Body of pancreas (tissue), 4 donors: ENCODE data around the gene ZNF30. TPM values are rescaled to one million over a fixed set of nuclear protein-coding genes. Genes with fewer than 3 reads are reported as not detected.
"Not testable (repeated sequence)": the region's sequence is repeated elsewhere in the genome, so short reads cannot be mapped to it uniquely, and the experiment has no call there.

Experiments
- ATAC-seq: fragments of 150-250 bp; one replicate; pipeline ENCODE4 v1.9.1; 2016
- DNase-seq, 4 donors: peaks; one replicate each; pipeline ENCODE4 v3.0.0-alpha.2; 2019
- H3K27ac ChIP-seq, 4 donors: fragments of 200-600 bp; sonication (generic); 1 replicate in 3 of 4; 2 replicates in 1 of 4; pipeline versions ENCODE4 v1.5.1 to v1.6.1; 2016 to 2019; ENCODE audit warnings: mild to moderate bottlenecking in 1 of 4, mixed read lengths in 1 of 4, moderate library complexity in 1 of 4
- H3K27me3 ChIP-seq, 2 donors: fragments of 200-600 bp; sonication (generic); one replicate each; pipeline ENCODE4 v1.6.0; 2016; ENCODE audit warnings: mild to moderate bottlenecking in 1 of 2
- H3K36me3 ChIP-seq, 2 donors: fragments of 200-600 bp; sonication (generic); replicated peaks in 1 of 2; 2 replicates each; pipeline ENCODE4 v1.5.1; 2016; ENCODE audit warnings: low read depth in 2 of 2; ENCODE audit not compliant: insufficient read depth in 1 of 2
- H3K4me1 ChIP-seq: fragments of 200-600 bp; sonication (generic); one replicate; pipeline ENCODE4 v1.6.0; 2016
- H3K4me3 ChIP-seq, 2 donors: fragments of 200-600 bp; sonication (generic); 1 replicate in 1 of 2; 2 replicates in 1 of 2; pipeline ENCODE4 v1.5.1; 2016 to 2019
- H3K9me3 ChIP-seq, 3 donors: fragments of 200-600 bp; sonication (generic); 1 replicate in 2 of 3; 2 replicates in 1 of 3; pipeline ENCODE4 v1.5.1; 2016
- CTCF ChIP-seq, 7 experiments: fragments of 450-650 bp in 4 of 7; fragments of 200-600 bp in 3 of 7; sonication (generic) in 3 of 7; IDR thresholded peaks; one replicate each; pipeline ENCODE4 v1.5.1; 2016 to 2019; ENCODE audit warnings: antibody characterized with exemption in 7 of 7
- POLR2A ChIP-seq, 3 donors: fragments of 450-650 bp; IDR thresholded peaks; one replicate each; pipeline ENCODE4 v1.6.1; 2016; ENCODE audit warnings: antibody characterized with exemption in 3 of 3, mild to moderate bottlenecking in 2 of 3
- WGBS, 2 donors: methylation state at CpG; one replicate each; pipeline ENCODE4 v1.1.5; 2017; 5-methylcytosine and 5-hydroxymethylcytosine counted together
- intact Hi-C: fragments of 100-400 bp; cut with DNase I; formaldehyde crosslinking; loops from one replicate; pipeline ENCODE4 v1.15.1; 2023
- total RNA-seq, 2 donors: library from RNA; depleted of rRNA; stranded (reverse); fragments of >200 nt; gene quantifications; one replicate each; pipeline ENCODE4 v1.1.0, GENCODE V29; 2016

The ZNF30 gene
- total RNA-seq, 2 donors from 2014 or later: 0.66 to 2.6 TPM

- H3K4me1 ChIP-seq: peaks cover 24% of the 10 kb centered on the region
- H3K9me3 ChIP-seq: peaks cover 0 to 28% (median 0%) of the 10 kb centered on the region in 3 donors
- WGBS, 2 donors: 27 to 36% methylated on average over 14 of the region's 14 CpGs
- DNase-seq: no peak
- ATAC-seq: peak; percentile 12
- intact Hi-C loops: loop anchor here (5.0 kb wide), 1 partner anchor 64 kb away; no protein-coding TSS in a partner anchor
- H3K27ac ChIP-seq: peak overlapping the region in 3 of 4 donors; percentile 51 to 57 (median 52)
- TF ChIP-seq POLR2A (IDR thresholded peaks at IDR 0.05): peak in 1 of 3 donors; percentile 1
- no peak for TF ChIP-seq CTCF (IDR thresholded peaks at IDR 0.05)
- H3K27me3 ChIP-seq: no peaks in the 10 kb centered on the region
- H3K36me3 ChIP-seq: peaks cover 20 to 21% of the 10 kb centered on the region in 2 donors
- peak overlapping the region; percentile 88 to 91 for H3K4me3 ChIP-seq
Measured at GRCh38 chr19:34962687-34963572, 36.2 kb downstream of the ZNF30 start.

GRCh38 chr19:34963573-34964406 lies 37.1 kb downstream of the ZNF30 start, which contains the start of gene ZNF792:
Gene ZNF792, minus strand, starts transcription at chr19:34964229. Its CDS starts 567 bp downstream, at chr19:34963662.
- ATAC-seq: peak; percentile 73

GRCh38 chr19:34964598-34964997 lies 37.9 kb downstream of the ZNF30 start:
- intact Hi-C loops: loop anchor here (5.0 kb wide), 1 partner anchor 63 kb away; no protein-coding TSS in a partner anchor
- H3K4me3 ChIP-seq: no peak overlapping the region
- 37 to 47% methylated on average over 5 to 6 of the region's 6 CpGs for WGBS, 2 donors

More at GRCh38 chr19:34963573-34964406, 37.1 kb downstream of the ZNF30 start, which contains the start of gene ZNF792:
- peak; percentile 60 to 73 (median 66) for DNase-seq
- peak within 1 kb of the TSS in 3 of 4 donors; percentile 51 to 57 (median 52) for H3K27ac ChIP-seq
- H3K4me3 ChIP-seq: peak within 1 kb of the TSS; percentile 88 to 91
- 0% methylated on average over 10 to 70 of the region's 78 CpGs for WGBS, 2 donors
- peaks cover 0 to 19% (median 0%) of the 10 kb centered on the region in 3 donors for H3K9me3 ChIP-seq
- H3K4me1 ChIP-seq: peaks cover 24% of the 10 kb centered on the region
- H3K27me3 ChIP-seq: no peaks in the 10 kb centered on the region
- peaks cover 12 to 13% of the 10 kb centered on the region in 2 donors for H3K36me3 ChIP-seq
- TF ChIP-seq CTCF (IDR thresholded peaks at IDR 0.05) (no peak), POLR2A (IDR thresholded peaks at IDR 0.05) (peak in 2 of 3 donors; percentile 29 to 52)
- intact Hi-C loops: loop anchor here (5.0 kb wide), 1 partner anchor 64 kb away; no protein-coding TSS in a partner anchor

GRCh38 chr19:34965505-34965904 lies 38.8 kb downstream of the ZNF30 start:
- H3K27me3 ChIP-seq, intact Hi-C loops, H3K27ac ChIP-seq, ATAC-seq, H3K36me3 ChIP-seq, H3K9me3 ChIP-seq, H3K4me3 ChIP-seq, DNase-seq: not testable (repeated sequence)
- peaks cover 24% of the 10 kb centered on the region for H3K4me1 ChIP-seq
- WGBS, 2 donors: 68 to 71% methylated on average over 5 of the region's 5 CpGs

More at GRCh38 chr19:34964598-34964997, 37.9 kb downstream of the ZNF30 start:
- Histone ChIP-seq H3K27ac (no peak overlapping the region), H3K4me1 (peaks cover 24% of the 10 kb centered on the region), H3K9me3 (peaks cover 0 to 11% (median 0%) of the 10 kb centered on the region in 3 donors), H3K36me3 (peaks cover 4 to 5% of the 10 kb centered on the region in 2 donors), H3K27me3 (no peaks in the 10 kb centered on the region)
- DNase-seq (no peak), ATAC-seq (no peak)
- TF ChIP-seq POLR2A (IDR thresholded peaks at IDR 0.05) (no peak), CTCF (IDR thresholded peaks at IDR 0.05) (no peak)
